ENCODE data around the gene RNF217.

- TF ChIP-seq CTCF (IDR thresholded peaks at IDR 0.05) (no peak), POLR2A (IDR thresholded peaks at IDR 0.05) (no peak)
Observed at GRCh38 chr6:124974771-124975377, 12.6 kb downstream of the RNF217 start.
